Natural killer cell (primary cell): Measurements from ENCODE around the gene CAMTA1. TPM values are rescaled to one million over a fixed set of nuclear protein-coding genes. Genes with fewer than 3 reads are reported as not detected.

Source experiments
- ATAC-seq, 3 donors: fragments of 150-1000 bp in 2 of 3; fragments of 200-7000 bp in 1 of 3; cut with Tn5 transposase; 1 replicate in 1 of 3; 2 replicates in 2 of 3; pipeline ENCODE4 v1.10.0; 2021; ENCODE audit warnings: mild to moderate bottlenecking in 2 of 3, moderate library complexity in 2 of 3
- DNase-seq, 2 donors: peaks; one replicate each; pipeline versions ENCODE4 v3.0.0 to v3.0.0-alpha.2; 2013 to 2021; ENCODE audit warnings: mixed read lengths in 1 of 2
- H3K27ac ChIP-seq: one replicate; pipeline ENCODE4 v1.5.1; 2013; ENCODE audit warnings: mild to moderate bottlenecking, low read length
- H3K27me3 ChIP-seq: one replicate; pipeline ENCODE4 v1.6.1; 2013; ENCODE audit warnings: low read length; ENCODE audit not compliant: control insufficient read depth, insufficient read depth
- H3K36me3 ChIP-seq: one replicate; pipeline ENCODE4 v1.6.1; 2013; ENCODE audit warnings: low read length; ENCODE audit not compliant: control insufficient read depth, insufficient read depth
- H3K4me1 ChIP-seq: one replicate; pipeline ENCODE4 v1.6.1; 2013; ENCODE audit warnings: low read length; ENCODE audit not compliant: control insufficient read depth, insufficient read depth
- H3K4me3 ChIP-seq: one replicate; pipeline ENCODE4 v1.5.1; 2013; ENCODE audit warnings: low read length
- H3K9me3 ChIP-seq: one replicate; pipeline ENCODE4 v1.6.1; 2013; ENCODE audit warnings: low read length; ENCODE audit not compliant: control insufficient read depth, insufficient read depth
- H3K27ac Mint-ChIP-seq, 2 donors: one replicate each; pipeline ENCODE4 v1.8.0; 2022; ENCODE audit warnings: mild to moderate bottlenecking in 2 of 2, mixed read lengths in 2 of 2, moderate library complexity in 1 of 2
- H3K27me3 Mint-ChIP-seq, 2 donors: one replicate each; pipeline ENCODE4 v1.8.0; 2022; ENCODE audit warnings: low read depth in 2 of 2, mixed read lengths in 2 of 2
- H3K36me3 Mint-ChIP-seq: one replicate; pipeline ENCODE4 v1.8.0; 2022; ENCODE audit warnings: mixed read lengths
- H3K4me1 Mint-ChIP-seq, 2 donors: one replicate each; pipeline ENCODE4 v1.8.0; 2022; ENCODE audit warnings: mixed read lengths in 2 of 2
- H3K4me3 Mint-ChIP-seq: one replicate; pipeline ENCODE4 v1.8.0; 2022; ENCODE audit warnings: mild to moderate bottlenecking, moderate library complexity, mixed read lengths
- H3K9me3 Mint-ChIP-seq, 2 donors: one replicate each; pipeline ENCODE4 v1.8.0; 2022; ENCODE audit warnings: mixed read lengths in 2 of 2
- CTCF ChIP-seq: fragments of 200-600 bp; IDR thresholded peaks from one replicate; pipeline ENCODE4 v1.8.0; 2022; ENCODE audit warnings: antibody characterized with exemption
- WGBS: methylation state at CpG from one replicate; pipeline ENCODE4 v1.1.7; 2013; ENCODE audit warnings: missing lambda C conversion rate; ENCODE audit not compliant: insufficient coverage; 5-methylcytosine and 5-hydroxymethylcytosine counted together
- intact Hi-C: fragments of 100-400 bp; cut with micrococcal nuclease; formaldehyde crosslinking; loops from one replicate; pipeline ENCODE4 v1.14.2; 2022
- total RNA-seq, 4 donors: library from RNA; stranded (reverse); fragments of 120-200 nt in 1 of 4; gene quantifications; one replicate each; pipeline versions ENCODE4 v1.2.3 to v1.2.4, GENCODE V29; 2013 to 2022

Gene CAMTA1
- total RNA-seq, 3 donors from 2014 or later (not counting 1 experiment from before 2014, with no cell fraction given) = 40.6 to 53.3 (median 44.9) TPM

GRCh38 chr1:7315316-7315715 is 530.1 kb downstream of the CAMTA1 start:
- no peaks in the 10 kb centered on the region for H3K4me1 ChIP-seq
- ATAC-seq (no peak), DNase-seq (no peak)
- intact Hi-C loops = no loop called here
- no peaks in the 10 kb centered on the region for H3K9me3 Mint-ChIP-seq
- H3K9me3 ChIP-seq = no peaks in the 10 kb centered on the region
- WGBS = 80% methylated on average over 4 of the region's 4 CpGs
- no peaks in the 10 kb centered on the region for H3K27me3 ChIP-seq
- H3K4me3 Mint-ChIP-seq = no peak overlapping the region
- H3K36me3 ChIP-seq = no peaks in the 10 kb centered on the region
- no peak overlapping the region for H3K27ac ChIP-seq
- peaks cover 14 to 40% of the 10 kb centered on the region in 2 donors for H3K27me3 Mint-ChIP-seq
- H3K4me3 ChIP-seq = no peak overlapping the region
- no peak for TF ChIP-seq CTCF
- H3K36me3 Mint-ChIP-seq = no peaks in the 10 kb centered on the region
- no peaks in the 10 kb centered on the region for H3K4me1 Mint-ChIP-seq
- H3K27ac Mint-ChIP-seq = no peak overlapping the region

- Histone ChIP-seq H3K36me3 (no peaks in the 10 kb centered on the region), H3K27me3 (no peaks in the 10 kb centered on the region), H3K9me3 (no peaks in the 10 kb centered on the region), H3K4me3 (no peak overlapping the region), H3K27ac (no peak overlapping the region), H3K4me1 (no peaks in the 10 kb centered on the region)
- WGBS = 86% methylated on average over 5 of the region's 6 CpGs
- H3K36me3 Mint-ChIP-seq = no peaks in the 10 kb centered on the region
- intact Hi-C loops = no loop called here
- no peak overlapping the region for H3K27ac Mint-ChIP-seq
- no peaks in the 10 kb centered on the region for H3K4me1 Mint-ChIP-seq
- DNase-seq (no peak), ATAC-seq (no peak)
- H3K4me3 Mint-ChIP-seq = no peak overlapping the region
- H3K9me3 Mint-ChIP-seq = no peaks in the 10 kb centered on the region
- peaks cover 14 to 36% of the 10 kb centered on the region in 2 donors for H3K27me3 Mint-ChIP-seq
- no peak for TF ChIP-seq CTCF
These were observed 530.7 kb downstream of the CAMTA1 start for GRCh38 chr1:7315946-7316345.

GRCh38 chr1:7317888-7318287 is 532.6 kb downstream of the CAMTA1 start:
- H3K27ac ChIP-seq = no peak overlapping the region
- WGBS = 98% methylated on average over 2 of the region's 2 CpGs
- Mint-ChIP-seq H3K27ac (no peak overlapping the region), H3K4me3 (no peak overlapping the region), H3K36me3 (no peaks in the 10 kb centered on the region), H3K27me3 (peaks cover 8 to 25% of the 10 kb centered on the region in 2 donors), H3K9me3 (no peaks in the 10 kb centered on the region), H3K4me1 (no peaks in the 10 kb centered on the region)
- no peaks in the 10 kb centered on the region for H3K36me3 ChIP-seq
- H3K4me3 ChIP-seq = no peak overlapping the region
- H3K4me1 ChIP-seq = no peaks in the 10 kb centered on the region
- ATAC-seq = no peak
- no peaks in the 10 kb centered on the region for H3K9me3 ChIP-seq
- intact Hi-C loops = no loop called here
- H3K27me3 ChIP-seq = no peaks in the 10 kb centered on the region
- no peak for TF ChIP-seq CTCF
- DNase-seq = no peak

- Mint-ChIP-seq H3K36me3 (no peaks in the 10 kb centered on the region), H3K4me1 (no peaks in the 10 kb centered on the region), H3K27me3 (peaks cover 14 to 33% of the 10 kb centered on the region in 2 donors), H3K27ac (no peak overlapping the region), H3K9me3 (no peaks in the 10 kb centered on the region), H3K4me3 (no peak overlapping the region)
- Histone ChIP-seq H3K27ac (no peak overlapping the region), H3K27me3 (no peaks in the 10 kb centered on the region), H3K4me3 (no peak overlapping the region), H3K4me1 (no peaks in the 10 kb centered on the region), H3K9me3 (no peaks in the 10 kb centered on the region), H3K36me3 (no peaks in the 10 kb centered on the region)
- DNase-seq (no peak), ATAC-seq (no peak)
- no peak for TF ChIP-seq CTCF
- intact Hi-C loops = no loop called here
- 85% methylated on average over 5 of the region's 5 CpGs for WGBS
These were observed 533.9 kb downstream of the CAMTA1 start for GRCh38 chr1:7319196-7319595.
